Dermis microvascular lymphatic vessel endothelial cell (primary cell): ENCODE data around the gene RCBTB2. TPM values are rescaled to one million over a fixed set of nuclear protein-coding genes. Genes with fewer than 3 reads are reported as not detected.
"Not testable (repeated sequence)": the region's sequence is repeated elsewhere in the genome, so short reads cannot be mapped to it uniquely, and the experiment has no call there.

Source experiments
- DNase-seq, 2 donors: peaks; one replicate each; pipeline versions ENCODE4 v3.0.0 to v3.0.0-alpha.2; 2010; ENCODE audit warnings: low read depth in 2 of 2
- total RNA-seq: library from RNA; depleted of rRNA; stranded (reverse); fragments of >200 nt; gene quantifications from 2 replicates; pipeline ENCODE4 v1.2.1, GENCODE V29; 2014

Gene RCBTB2
- total RNA-seq, result 9.6 and 15.6 TPM in 2 replicates

DNA sequence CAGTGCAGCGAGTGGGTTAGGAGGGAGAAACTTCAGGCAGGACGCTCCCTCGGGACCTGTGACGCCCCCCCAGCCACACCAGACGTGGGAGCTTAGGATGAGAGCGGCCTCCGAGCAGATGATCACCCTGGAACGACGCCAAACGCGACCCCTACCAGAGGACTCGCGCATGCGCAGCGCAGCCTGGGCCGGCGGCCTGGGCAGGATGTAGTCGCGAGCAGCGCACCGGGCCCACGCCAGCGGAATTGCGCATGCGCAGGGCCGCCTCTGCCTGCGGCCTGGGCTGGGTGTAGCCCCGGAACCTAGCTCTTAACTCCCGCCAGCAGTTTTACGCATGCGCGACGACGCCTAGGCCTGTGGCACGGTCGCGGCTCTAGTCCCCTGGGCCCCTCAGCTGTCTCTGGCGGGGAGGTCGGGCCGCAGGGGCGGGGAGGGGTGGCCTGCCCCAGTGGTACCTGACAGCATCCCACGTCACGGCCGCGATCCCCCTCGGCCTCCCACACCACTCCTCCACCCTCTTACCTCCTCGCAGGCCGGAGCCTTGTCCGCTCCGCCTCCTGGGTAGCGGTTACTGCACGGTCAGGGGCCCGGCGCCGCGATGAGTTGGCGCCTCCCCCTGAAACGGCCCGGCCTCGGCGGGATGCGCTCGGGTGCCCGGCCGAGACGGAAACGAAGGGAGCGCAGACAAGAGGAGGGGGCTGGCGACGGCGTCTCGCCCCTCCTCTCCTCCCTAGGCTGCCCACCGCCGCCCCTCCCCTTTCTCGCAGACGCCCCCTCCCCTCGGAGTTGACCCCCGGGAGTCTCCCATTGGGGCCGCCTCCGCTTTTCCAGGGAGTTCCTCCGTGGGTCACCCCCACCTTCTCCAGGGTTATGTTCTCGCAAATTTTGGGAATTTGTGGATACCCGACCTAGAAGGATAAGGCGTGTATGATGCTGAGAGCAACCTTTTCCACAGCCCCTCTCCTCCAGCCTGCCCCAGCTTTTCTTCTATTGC is at the start of gene RCBTB2:
Gene RCBTB2 (minus strand): TSS at position 575 of the 994 bp plus-strand sequence. CDS start 11,141 bp downstream, outside the sequence.
- DNase-seq, result peak; percentile 95 to 98

DNA sequence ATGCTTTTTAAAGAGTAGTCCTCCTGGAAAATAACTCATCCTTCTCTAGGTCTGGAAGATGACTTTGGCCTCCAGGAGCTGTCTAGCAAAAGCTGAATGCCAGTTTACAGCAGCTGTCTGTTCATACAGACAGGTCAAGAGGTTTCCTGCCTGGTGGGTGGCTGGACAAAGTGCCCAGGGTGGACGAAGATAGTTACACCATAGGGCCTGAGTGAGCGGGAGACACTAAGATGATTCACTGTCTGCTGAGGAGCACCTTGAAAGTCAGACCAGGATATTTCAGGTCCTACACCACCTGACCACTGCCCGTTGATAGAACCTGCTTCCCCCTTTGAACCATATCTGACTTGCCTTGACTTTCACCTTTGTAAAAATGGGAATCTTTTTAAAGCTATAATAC is 49.2 kb upstream of the RCBTB2 start:
- no peak for DNase-seq

DNA sequence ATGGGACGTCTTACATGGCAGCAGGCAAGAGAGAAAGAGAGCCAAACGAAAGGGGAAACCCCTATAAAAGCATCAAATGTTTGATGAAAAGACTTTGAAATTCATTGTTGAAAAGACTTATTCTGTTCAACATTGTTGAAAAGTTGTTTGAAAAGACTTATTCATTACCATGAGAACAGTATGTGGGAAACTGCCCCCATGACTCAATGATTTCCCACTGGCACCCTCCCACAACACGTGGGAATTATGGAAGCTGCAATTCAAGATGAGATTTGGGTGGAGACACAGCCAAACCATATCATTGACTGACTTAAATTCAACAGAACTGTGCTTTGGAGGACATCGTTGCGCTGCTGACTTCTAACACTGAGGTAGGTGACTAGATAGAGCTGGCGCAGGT is 48.0 kb upstream of the RCBTB2 start:
- no peak for DNase-seq

DNA sequence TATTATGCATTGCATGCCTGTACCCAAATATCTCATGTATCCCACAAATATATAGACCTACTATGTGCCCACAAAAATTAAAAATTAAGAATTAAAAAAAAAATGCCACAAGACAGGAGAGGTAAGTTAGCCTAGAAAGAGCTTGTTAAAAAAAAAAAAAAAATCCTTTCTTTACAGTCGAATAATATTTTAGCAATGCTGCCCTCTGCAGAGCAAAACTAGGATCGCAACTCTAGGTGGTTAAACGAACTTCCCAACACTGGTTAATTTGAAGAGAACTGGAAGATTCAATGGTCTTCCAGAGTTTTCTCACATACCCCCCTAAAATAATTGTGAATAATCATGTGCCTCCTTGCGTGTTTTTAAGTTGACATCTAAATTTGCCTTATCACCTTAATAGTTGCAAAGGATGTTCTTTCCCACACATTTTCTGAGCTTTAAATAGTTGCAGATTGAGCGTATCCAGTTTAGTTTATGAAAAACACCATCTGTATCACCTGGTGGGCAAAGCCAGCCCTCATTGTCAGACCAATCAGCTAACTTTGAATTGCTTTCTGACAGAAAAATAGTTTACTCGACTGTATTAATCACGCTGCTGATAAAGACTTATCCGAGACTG is 47.4 kb upstream of the RCBTB2 start:
- DNase-seq, result peak; percentile 57 to 71

DNA sequence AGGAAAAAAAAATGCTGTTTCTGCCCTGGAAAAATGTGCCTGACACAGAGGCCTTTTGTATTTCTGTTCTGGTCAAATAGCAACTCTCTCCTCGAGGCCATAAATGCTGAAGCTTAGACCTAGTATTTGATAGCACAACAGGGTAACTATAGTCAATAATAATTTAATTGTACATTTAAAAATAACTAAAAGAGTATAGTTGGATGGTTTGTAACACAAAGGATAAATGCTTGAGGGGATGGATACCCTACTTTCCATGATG is 47.0 kb upstream of the RCBTB2 start:
- not testable (repeated sequence) for DNase-seq

DNA sequence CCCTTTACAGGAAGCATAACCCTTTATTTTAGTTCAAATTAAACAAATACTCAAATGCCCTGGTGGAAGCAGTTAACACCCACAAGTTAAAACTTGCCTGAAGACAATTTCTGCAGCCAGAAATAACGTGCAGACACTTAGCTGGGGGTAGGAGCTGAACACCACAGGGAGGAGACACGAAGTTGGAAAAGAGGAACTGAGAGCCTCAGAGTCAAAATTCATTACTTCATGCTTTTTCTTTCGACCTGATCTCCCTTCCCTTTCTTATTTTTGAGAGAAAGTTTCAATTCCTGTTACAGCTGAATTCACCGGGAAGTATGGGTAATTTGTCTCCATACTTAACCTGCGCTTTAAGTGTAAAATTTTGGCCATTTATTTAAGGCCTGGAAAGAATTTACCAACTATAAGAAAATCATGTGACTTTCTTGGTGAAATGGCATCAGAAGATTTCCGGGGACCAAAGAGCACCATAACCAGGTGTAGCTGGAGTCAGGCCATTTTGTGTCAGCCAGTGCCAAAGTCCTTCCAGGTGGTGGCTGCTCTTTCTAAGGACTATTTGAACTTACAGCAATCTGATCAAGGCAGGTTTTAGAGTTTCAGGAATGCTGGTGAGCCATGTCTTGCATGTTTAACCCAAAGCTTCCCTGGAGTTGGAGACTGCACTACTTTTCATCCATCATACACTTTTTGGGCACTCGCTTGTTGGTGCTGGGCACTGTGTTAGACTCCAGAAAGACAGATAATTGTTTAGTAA is 46.5 kb upstream of the RCBTB2 start:
- DNase-seq, result no peak

DNA sequence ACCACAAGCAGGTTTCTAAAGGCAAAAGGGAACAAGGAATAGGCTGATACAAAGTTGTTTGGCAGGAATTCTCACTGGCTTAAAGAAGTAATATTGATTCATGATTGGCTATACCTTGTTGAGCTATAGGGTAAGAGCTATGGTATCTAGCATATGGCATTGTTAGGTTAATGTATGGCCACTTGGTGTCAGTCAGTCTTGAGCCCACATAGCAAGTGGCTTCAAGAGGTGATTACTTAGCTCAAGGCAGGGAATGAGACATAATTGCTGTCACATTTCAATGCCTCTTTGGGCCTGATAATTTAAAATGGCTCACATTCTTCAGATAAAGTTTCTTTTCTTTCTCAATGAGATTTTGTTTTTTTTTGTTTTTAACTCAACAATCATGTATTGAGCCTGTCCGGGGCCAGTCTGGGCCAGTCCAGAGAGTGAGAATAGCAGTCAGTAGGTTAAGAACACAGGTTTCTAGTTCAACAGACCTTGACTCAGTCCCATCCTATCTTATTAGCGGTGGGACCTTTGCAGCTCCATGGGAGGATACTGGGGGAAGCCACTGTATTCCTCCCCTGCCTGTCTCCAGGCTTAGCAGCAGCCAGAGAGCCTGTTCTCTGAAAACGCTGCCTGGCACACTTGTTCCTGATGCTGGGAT is 45.8 kb upstream of the RCBTB2 start:
- DNase-seq, result no peak

DNA sequence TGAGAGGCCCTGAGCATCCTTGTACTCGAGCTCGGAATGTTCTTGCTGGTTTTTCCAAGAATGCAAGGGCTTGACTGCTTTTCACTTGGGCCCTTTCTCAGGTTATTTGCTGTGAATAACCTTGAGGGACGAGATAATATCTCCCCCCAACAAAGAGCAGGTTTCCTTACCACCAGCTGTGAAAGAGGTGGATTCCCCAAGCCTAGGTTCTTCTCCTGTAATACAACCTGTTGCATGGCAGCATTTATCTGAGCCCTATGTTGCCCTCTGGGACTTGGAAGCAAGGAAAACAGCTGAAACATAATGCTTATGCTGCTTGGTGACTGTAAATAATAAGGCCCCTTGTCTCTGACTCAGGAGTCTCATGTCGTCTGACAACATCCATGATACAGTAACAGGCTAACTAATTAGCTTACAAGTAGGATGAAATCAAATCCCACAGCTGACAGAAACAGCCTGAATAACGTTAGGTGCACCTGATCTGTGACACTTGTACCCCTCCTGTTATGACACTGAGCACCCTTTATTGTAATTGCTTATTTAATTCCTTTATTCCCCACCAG is 43.6 kb upstream of the RCBTB2 start:
- DNase-seq, result no peak

DNA sequence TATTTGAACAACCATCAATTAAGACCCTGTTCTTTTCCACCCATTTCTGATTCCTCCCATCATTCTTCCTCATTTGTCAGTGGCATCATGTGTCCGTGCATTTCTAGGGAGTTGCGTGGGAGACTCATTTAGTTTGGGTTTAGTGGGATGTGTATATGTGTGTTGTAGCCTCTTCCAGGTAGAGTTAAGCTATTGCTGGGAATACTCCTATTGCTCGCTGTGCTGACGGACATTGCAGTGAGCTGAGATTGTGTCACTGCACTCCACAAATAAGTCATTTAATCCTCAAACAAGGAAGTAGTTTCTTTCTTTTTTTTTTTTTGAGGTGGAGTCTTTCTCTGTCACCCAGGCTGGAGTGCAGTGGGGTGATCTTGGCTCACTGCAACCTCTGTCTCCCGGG is 42.2 kb upstream of the RCBTB2 start:
- DNase-seq, result no peak

DNA sequence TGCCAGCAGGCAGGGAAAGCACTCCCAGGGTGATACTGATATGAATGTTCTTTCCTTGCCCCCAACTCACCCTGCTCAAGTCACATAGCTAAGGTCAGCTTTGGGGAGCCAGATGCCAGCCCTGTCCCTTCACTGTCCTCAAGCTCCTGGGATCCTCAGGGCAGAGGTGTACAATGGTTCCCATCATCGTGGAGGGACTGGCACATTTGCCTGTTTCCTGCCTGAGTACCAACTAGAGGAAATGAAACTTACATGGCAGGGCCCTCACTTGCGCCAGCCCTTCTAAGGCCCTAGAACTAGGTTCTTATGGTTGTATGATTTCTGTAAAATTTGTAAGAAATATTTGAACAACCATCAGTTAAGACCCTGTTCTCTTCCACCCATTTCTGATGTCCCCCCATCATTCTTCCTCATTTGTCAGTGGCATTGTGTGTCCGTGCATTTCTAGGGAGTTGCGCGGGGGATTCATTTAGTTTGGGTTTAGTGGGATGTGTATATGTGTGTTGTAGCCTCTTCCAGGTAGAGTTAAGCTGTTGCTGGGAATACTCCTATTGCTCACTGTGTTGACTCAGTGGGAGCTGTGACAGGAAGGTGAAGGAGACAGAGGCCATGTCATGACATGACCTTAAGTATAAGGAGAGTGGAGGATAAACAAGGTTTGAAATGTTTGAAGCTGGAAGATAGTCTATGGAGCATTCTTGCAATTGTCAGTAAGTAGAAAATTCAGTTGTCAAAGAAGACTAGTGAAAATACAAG is 41.3 kb upstream of the RCBTB2 start:
- DNase-seq, result no peak

DNA sequence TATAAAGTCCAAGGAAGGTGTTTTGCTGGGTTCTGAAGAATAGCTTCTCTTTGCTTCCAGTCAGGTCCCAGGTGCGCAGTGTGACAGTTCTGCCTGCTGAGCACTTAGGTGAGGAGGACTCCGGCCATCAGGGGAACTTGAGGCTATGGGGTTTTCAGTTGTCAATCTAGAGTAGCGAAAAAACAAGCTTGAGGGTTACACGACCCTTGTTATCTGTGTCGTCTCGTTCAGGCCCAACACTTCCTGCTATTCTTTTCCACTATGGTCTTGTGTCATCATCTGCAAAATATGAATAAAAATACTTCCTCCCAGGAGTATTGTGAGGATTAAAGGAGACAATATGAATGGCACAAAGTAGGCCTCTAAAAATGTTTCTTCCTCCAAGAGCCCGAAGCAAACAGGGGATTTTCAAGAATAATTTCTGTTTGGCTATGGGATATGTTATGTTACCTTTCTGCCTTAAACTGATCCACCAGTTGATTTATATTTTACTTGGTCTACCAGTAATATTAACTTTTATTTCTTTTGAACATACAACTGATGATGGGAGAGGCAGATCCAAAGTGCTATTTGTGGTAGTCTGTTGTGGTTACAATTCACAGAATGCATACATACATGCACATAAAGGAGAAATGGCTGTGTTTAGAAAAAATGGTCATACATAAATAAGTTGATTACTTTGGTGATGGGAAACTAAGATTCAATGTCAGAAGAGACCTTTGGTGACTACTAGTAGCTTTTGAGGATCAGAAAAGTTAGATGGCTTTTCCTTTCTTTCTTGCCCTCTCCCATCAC is 40.5 kb upstream of the RCBTB2 start:
- DNase-seq, result peak; percentile 40 to 84

DNA sequence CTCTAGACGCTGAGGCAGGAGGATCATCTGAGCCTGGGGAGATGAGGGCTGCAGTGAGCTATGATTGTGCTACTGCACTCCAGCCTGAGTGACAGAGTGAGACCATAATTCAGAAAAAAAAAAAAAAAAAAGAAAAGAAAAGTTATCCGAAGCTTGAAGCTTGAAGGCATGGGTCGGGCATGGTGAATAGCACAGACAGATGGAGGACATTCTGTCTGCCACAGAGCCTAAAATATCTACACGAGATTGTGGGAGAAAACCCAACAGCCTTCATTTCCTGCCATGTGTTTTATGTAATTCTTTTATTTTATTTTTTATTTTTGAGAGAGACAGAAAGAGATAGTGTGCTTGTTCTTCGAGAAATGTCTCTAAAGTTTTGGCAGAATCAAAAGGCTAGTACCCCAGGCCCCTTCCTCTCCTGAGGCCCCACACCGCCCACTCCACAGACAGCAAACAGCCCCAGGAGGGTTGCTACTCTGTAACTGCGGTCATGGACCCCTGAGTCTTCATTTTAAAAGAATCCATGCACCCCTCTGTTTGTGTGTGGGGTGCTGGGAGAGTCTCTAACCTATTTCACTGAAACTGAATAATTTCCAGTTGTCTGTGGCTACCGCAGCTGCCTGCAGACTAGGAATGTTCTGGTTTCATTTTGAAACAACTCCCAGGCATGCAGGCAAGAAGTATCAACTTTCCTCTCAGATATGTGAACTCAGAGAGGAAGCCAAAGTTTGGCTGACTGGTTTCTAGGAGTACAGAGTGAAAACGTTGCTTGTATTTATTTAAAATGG is 38.4 kb upstream of the RCBTB2 start:
- peak in 1 of 2 donors; percentile 38 for DNase-seq

DNA sequence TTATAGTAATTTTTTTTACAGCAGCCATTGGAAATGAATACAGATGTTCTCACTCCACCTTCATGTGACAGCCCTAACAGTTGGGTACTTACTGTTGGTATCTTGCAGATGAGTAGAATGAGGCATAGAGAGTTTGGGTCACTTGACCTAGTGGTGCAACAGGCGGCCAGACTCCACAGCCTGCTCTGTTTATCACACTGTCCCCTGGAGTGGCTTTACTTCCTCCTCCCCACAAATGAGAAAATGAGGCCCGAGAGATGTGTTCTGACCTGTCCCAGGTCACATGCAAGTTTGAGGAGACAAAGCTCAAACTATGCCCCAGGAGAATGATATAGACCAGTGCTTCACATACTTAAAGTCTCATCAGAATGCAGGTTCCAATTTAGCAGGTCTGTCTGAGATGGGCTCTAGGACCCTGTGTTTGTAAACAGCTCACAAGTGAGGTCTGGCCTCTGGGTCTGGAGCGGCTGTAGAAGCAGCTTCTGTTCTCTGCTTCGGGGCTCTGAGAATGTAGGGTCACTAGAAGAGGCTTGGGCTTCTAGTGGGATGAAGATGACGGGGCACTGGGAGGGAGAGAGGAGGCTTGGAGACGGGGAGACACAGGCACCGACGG is 37.4 kb upstream of the RCBTB2 start:
- DNase-seq, result no peak

DNA sequence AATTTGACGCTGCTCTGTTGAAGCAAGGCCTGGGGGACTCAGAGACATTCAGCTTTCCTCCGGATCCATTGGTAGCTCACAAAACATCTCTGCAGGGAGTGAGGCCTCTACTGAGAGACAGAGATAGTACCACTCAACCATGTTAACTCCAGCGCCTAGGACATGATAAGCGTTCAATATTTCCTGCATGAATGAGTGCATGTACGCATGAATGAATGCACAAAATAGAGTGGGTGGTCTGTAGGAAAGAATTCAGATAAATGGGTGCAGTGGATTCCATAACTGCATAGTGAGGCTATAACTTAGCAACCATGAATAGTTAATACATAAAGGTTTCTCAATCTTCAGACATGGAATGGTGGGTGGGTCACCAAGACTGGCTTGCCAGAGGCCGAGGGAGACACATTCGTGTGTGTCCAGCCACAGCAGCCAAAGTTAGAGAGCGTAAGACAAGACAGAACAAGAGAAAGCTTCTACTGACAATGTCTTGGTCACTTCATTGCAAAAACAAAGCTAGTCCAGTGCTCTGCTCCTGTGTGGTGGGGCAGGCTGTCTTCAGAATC is 36.3 kb upstream of the RCBTB2 start:
- no peak for DNase-seq

DNA sequence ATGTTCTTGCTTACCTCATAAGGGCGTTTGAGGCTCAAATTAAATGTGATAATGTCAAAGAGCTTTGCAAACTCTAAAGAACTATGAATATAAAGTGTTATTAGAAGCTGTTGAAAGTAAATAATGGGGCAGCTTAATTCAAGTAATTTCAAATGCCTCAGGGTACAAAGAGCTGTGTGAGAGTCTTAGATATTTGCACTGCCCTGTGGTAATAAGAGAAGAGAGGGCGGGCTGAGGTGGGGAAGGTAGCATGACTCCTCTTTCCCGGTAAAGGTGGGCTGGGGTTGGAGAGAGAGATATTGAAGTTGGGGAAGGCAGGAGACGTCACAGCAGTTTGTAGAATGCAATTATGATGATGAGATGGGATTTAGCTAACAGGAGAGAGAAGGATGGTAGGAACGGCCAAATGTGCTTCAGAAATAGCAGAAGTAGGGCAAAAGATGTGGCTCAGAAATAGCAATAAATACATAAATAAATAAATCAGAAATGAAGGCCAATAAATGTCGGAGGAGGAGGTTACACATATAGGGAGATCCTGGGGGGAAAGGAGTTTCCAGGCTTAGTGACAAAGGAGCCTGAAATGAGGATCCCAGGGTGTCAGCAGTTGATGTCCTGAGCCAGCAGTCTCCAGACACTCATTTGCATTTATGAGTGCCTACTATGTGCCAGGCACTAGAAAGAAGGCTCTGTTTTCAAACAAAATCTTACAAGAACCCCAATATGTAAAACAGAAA is 35.7 kb upstream of the RCBTB2 start:
- no peak for DNase-seq

DNA sequence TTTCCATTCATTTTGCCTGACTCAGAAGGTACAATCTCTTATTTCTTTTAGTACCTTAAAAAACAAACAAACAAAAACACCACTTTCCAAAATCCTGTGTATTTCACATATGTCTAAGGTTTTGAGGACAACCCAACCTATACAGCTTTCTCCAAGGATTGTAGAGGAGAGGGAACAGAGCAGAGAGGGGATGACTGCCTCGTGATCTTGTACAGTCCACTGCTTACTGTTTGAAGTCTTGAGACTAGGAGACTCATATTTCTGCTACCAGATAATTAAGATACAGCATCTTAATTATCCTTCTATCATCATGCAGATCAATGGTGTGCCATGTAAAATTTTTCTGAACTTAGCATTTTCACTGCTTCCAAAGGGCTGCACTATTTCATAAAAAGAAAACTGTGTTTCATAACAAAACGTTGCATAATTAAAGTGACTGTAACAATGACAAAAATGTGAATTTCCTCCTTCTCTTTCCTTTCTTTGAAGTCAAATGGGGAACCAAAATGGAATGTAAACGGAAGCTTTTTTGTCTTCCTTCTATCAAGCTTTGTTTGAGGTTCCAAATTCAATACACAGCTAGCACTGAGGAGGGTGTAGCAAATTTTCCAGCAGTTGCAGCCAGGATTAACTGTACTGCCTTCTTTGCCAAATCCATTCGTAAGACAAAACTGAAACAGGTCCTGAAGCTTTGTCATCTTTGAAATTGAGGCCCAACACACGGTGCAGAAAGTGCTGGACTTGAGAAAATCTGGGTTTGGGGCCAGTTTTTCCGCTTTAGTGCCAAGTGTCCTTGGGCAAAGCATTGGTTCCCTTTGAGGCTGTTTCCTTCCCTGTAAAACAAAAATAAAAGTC is 34.9 kb upstream of the RCBTB2 start:
- DNase-seq, result peak in 1 of 2 donors; percentile 58

DNA sequence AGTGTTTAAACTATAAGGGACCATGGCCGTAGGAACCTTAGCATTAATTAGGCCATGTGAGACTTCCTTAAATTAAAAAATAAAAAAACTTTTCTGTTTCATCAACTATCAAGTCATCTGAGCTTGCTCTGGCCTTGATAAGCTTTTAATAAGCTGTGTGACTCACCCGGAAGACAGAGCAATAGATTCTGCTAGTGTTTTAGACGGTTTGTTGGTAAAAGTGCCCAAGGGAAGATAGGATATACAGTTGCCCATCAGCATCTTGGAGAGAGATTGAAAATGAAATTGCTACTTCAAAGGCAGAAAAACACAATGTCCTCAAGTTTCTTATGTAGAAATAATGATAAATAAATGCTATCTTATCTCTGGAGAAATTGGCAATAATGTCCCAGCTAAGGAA is 31.2 kb upstream of the RCBTB2 start:
- DNase-seq, result peak in 1 of 2 donors; percentile 67
